DOHH2 (cell line): ENCODE results near the gene PCED1B.

ENCODE experiments used
- CTCF ChIP-seq: fragments of 200-600 bp; sonication (generic); IDR thresholded peaks from one replicate; pipeline ENCODE4 v1.5.1; 2014; ENCODE audit warnings: antibody characterized with exemption, mild to moderate bottlenecking, low read depth, low read length; ENCODE audit not compliant: poor library complexity, severe bottlenecking
- EZH2phosphoT487 ChIP-seq: fragments of 200-600 bp; sonication (generic); IDR thresholded peaks from 2 replicates; pipeline ENCODE4 v1.6.1; 2017; ENCODE audit warnings: borderline replicate concordance, mild to moderate bottlenecking, antibody characterized with exemption, low read length, moderate library complexity, mixed read lengths

- TF ChIP-seq CTCF (no peak), EZH2phosphoT487 (no peak)
Measured at GRCh38 chr12:47225356-47225755, 145.9 kb downstream of the PCED1B start.
